IPS-18c (cell line): ENCODE results near the gene CCDC33.

Experiments used
- H3K4me3 ChIP-seq: 2 replicates; pipeline ENCODE4 v1.7.0; 2013; ENCODE audit warnings: low read depth, mild to moderate bottlenecking, low read length, moderate library complexity; ENCODE audit not compliant: insufficient read depth
- H3K9me3 ChIP-seq: one replicate; pipeline ENCODE4 v1.6.1; 2013; ENCODE audit warnings: mild to moderate bottlenecking, low read length, moderate library complexity; ENCODE audit not compliant: control insufficient read depth, insufficient read depth

CCDC33 gene

DNA sequence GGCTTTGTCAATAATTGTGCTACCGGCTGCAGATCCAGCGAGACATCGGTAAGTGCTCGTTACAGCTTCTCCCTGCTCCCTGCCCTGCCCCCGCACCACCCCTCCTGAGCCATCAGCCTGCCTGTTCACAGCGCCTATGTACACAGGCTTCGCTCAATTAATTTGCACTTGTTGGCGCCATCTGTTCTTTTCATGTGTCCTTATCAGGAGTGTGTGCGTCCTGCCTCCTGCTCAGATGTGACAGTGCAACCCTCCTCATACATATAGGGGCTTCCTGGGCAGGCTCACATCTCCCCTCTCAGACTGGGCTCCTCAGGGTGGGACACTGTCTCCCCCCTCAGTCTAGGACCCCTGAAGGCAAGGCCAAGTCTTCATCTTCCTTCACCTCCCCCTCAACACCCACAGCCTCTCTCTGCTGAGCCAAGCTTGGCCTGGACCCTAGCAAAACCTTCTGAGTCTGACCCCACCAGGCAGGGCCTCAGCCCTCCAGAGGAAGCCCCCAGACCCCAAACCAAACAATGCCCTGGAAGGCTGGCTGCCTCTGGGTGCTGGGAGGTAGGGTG, 76.4 kb downstream of the CCDC33 start:
- Histone ChIP-seq H3K9me3 (no peaks in the 10 kb centered on the region), H3K4me3 (no peak overlapping the region)

DNA sequence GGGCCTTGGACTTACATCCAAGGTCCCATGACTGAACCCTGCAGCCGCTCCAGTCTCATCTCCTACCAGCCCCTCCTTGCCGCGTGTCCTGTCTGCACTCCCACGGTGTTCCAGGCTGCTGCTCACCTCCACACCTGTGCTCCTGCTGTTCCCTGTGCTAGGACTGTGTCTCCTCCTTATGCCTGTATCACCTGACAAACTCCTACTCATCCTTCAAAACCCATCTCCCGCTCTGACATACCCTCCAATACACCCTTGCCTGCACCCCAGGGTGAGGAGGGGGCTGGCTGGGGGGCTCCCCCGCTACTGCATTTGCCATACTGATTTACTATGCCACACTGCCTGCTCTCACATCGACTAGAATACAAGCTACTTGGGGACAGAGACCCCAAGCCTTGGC, 77.8 kb downstream of the CCDC33 start:
- H3K9me3 ChIP-seq, result no peaks in the 10 kb centered on the region
- H3K4me3 ChIP-seq, result no peak overlapping the region

DNA sequence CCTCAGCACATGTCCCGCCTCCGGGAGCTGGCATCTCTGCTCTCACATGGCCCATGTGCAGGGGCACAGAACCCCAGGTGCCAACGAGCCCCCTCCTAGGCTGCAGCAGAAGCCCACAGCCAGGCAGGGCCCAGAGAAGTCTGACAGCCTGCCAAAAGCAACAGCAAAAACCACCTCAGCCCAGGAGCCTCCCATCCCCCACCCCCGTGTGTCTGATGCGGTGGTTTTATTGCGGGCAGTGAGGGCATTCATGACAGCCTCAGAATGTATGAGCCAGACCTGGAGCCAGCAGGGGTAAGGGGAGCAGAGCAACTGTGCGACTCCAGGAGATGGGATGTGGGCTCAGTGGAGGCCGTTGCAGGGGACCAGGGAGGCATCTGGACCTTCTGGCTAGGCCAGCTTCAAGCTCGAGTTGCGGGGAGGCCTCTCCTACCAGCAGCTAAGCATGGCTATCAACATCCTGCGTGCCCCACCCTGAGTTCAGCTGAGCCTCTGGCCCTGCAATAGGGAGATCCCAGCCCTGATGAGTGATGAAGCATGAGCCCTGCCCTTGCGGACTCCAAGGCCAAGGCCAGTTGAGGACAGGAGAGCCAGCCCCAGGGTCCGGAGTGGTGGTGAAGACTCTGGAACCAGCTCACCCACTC, 78.8 kb downstream of the CCDC33 start:
- Histone ChIP-seq H3K4me3 (no peak overlapping the region), H3K9me3 (no peaks in the 10 kb centered on the region)

DNA sequence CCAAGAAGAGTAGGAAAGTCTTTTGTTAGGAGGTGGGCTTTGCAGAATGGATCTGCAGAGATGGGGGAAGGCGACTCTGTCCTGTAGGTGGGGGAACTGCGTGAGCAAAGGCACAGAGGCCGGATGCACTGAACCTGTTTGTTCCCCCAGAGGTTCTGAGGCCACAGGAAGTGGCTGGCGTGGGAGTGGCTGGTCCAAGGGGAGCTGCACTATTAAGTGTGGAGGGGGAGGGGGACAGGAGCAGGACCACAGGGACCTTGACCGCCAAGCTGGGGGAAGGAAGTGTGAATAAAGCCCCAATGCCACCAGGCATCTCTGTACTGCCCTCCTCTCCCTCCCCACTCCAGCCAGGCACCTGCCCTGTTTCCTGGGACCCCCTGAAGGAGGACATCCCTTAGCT, 79.5 kb downstream of the CCDC33 start:
- H3K4me3 ChIP-seq, result no peak overlapping the region
- H3K9me3 ChIP-seq, result no peaks in the 10 kb centered on the region

DNA sequence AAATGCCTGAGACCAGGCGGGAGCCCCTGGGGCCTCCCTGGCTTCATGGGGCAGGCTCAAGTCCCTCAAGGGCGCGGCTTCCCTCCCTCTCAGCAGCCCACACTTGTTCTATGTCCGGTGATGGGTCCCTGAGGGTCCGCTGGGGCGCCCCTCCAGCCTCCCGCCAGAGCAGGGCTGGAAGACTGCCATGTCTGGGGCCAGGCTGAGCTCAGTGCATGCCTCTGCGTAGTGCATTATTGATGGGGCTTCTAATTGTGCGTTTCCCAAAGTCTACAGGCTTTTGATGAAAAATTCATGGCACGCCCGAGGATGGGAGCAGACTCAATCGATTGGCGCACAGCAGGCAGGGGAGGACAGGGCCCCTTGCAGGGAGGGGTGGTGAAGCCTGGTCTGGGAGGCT, 80.0 kb downstream of the CCDC33 start:
- Histone ChIP-seq H3K4me3 (no peak overlapping the region), H3K9me3 (no peaks in the 10 kb centered on the region)

DNA sequence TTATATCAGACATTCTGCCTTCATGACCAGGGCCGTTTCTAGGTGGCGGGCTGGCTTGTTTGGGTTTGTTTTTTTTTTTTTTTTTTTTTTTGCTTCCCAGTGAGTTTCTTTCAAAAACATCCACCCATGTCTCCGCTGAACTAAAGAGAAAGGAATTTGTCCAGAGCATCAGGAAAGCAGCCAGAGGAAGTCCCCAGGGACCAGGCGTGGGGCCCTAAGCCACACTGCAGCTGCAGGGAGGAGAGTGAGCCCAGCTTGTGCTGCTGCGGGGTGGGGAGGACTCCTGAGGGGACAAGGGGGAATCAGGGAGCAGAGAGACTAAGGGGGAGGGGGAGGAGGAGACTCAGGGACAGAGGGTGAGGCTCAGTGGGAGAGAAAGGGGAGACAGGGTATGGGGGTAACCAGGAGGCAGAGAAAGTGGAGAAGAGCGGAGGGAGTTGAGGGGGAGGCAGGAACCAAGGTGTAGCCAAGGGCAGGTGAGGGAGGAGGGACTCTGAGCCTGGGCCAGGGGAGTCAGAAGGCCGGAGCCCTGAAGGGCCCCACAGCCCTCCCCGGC, 81.8 kb downstream of the CCDC33 start:
- H3K9me3 ChIP-seq, result no peaks in the 10 kb centered on the region
- no peak overlapping the region for H3K4me3 ChIP-seq

DNA sequence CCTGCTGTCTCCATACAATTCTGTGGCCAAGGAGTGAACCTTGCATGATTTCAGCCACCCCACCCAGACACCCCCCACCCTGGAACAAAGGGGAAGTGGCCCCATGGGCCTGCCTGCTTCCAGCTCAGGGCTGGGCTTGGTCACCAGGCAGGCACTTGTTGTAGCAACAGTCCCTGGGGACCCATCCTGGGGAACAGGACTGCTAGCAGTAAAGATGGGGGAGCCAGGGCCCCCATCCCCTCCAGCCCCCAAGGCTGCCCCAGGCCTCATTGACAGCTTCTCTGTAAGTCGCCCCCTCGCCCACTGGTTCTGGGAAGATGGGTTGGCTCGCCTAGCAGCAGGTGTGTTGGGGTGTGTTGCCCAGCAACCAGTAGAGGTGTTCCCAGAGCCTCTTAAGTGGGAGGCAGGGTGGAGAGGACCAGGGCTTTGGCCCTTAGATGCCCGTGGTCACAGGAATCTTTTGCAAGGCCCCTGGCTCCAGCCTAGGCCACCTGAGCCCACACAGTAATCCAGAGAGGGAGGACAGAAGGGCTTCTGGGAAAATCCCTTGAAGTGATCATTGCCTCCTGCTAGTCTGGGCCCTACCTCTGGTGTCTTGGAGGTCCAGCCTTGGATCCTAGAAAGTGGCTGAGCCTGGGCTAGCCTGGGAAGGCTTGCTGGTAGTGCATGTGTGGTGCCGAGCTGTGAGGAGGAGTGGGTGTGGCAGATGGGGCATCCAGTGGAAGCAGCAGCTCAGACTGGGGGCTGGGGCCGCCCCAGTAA, 82.4 kb downstream of the CCDC33 start:
- no peaks in the 10 kb centered on the region for H3K9me3 ChIP-seq
- H3K4me3 ChIP-seq, result no peak overlapping the region

DNA sequence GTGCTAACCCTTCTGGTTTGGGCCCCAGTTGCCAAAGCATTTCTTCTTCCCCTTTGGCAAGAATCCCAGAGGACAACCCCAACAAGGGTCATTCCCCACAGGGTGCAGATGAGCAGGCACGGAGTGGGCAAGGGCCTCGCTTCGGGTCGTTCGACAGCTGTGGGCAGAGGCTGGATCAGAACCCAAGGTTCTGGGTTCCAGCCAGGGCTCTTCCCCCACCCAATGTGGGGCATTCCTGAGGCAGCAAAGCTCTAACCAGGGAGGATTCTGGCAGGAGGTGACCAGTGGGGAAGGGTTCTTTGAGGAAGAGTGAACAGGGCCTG, 83.0 kb downstream of the CCDC33 start:
- Histone ChIP-seq H3K4me3 (no peak overlapping the region), H3K9me3 (no peaks in the 10 kb centered on the region)

DNA sequence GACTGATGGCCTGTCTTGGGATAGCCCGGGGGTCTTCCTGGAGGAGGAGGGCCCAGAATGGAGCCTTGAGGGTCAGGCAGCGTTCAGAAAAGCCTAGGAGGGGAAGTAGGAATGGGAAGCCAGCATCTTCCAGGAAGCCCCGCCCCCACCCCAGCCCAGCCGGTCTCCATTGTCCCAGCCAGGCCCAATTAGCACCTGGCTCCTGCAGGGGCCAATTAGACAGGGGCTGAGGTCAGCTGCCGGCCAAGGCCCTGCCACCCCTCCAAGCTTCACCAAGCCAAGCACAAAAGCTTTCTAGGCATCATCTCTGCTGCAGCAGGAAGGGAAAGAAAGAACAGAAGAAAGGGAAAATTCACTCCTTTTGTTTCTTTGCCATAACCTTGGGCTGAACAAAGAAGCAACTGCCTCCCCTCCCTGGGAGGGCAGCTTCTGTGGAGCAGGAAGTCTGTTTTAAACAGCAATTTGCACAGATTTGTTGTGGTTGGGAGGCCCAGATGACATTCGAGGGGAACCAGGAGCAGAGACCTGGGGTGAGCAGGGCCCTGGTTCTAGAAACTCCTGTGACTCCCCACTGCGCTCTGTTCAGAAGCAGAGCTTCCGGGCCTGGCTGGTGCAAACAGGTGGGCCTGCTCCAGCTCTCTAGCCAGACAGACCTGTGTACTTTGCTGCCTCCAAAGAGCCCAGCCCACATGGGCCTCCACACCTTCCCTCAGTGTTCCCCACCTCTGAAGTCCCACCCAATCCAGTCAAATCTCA, 83.6 kb downstream of the CCDC33 start:
- H3K4me3 ChIP-seq, result no peak overlapping the region
- no peaks in the 10 kb centered on the region for H3K9me3 ChIP-seq

DNA sequence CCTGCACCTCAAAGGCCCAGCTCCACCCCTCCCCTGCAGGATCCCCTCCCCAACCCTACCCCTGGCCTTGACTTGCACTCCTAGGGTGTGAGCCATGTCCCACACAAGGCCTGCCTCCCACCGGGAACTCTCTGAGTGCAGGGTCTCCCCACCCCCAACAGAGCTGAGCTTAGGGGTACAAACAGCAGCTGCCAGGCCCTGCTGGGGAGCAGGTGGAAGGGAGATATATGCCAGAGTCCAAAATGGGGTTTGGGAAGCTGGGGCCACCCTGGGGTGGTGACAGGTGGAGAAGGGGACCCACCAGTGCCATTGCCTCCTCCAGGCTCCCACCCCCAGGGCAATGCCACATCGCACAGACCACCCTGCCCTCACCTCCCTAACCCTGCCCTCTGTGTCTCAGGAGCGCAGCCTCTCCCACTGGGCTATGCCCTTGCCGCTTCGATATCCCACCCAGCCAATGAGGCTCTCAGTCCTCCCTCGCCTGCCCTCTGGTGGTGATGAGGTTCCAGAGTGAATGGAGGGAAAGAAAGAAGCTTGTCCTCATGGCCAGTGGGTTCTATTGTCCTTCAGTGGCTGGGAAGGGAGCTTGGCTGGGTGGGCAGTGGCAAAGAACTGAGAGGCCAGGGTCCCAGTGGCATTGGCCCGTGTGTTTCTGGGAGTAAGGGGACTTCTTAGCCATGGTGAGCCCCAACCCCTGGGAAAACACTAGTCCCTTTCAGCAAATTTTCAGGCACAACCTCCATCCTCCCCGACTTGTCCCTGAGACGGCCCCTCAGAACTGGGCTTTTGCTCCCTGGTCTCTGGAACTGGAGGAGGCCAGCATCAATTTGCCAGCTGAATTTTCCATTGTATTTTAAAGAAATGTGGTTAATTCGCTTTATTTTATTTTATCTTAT, 84.5 kb downstream of the CCDC33 start:
- no peak overlapping the region for H3K4me3 ChIP-seq
- no peaks in the 10 kb centered on the region for H3K9me3 ChIP-seq

DNA sequence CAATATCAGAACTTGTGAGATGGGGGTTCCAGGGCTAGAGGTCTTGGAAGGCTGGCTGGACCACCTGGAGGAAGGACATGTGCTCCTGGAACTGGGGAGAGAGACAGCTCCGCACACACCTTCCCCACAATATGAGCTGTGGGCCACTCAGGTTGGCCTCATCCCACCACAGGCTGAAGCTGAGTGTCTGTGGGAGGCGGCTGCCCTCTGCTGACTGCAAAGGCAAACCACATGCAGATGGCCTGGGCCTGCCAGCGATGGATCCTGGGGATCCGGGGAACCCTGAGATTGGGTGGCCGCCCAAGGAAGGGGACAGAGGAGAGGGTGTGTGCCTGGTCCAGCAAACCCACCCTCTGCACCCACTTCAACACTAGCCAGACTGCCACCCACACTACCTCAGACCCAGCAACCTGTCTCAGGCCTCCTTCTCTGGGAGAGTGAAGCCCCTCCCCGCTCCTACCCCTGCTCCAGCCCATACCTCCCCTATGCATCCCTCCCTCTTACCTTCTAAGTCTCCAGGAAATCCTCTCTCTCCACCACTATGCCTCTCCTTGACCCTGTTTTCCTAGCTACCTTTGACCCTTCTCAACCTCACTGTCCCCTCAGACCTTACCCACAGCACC, 86.5 kb downstream of the CCDC33 start:
- Histone ChIP-seq H3K9me3 (no peaks in the 10 kb centered on the region), H3K4me3 (no peak overlapping the region)

DNA sequence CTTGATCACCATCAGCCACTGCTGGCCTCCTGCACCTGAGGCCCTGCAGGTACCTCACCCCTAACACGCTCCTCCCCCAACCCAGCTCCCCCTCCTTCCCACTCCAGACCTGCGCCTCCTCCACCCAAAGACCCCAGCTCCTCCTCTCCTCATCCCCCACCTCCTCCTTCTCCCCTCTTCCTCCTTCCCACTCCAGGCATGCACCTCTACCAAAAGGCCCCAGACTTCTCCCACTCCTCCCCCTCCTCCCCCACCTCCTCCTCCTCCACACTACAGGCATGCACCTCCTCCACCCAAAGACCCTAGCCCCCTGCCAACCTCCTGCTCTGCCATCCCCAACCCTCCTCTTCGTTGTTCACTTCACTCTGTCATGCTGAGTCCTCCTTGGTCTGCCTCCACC, 88.6 kb downstream of the CCDC33 start:
- Histone ChIP-seq H3K9me3 (no peaks in the 10 kb centered on the region), H3K4me3 (no peak overlapping the region)

DNA sequence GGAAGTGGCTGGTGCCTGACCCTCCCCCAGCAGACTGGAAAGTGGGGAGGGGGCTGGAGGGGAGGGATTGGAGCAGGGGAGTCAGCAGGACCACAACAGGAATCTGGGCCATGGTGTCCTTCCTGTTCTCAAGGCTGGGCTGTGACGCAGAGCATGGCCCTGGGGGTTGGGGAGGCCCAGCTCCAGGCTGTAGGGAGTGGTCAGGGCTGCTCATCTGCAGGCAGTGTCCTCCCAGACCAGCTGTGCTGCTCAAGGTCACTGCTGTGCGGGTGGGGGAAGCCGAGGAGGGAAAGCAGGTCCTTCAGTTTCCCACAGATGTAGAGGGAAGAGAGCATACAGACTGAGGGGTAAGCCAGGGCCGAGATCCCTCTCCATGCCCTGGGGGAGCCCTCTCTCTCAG, 90.6 kb downstream of the CCDC33 start:
- no peaks in the 10 kb centered on the region for H3K9me3 ChIP-seq
- no peak overlapping the region for H3K4me3 ChIP-seq

DNA sequence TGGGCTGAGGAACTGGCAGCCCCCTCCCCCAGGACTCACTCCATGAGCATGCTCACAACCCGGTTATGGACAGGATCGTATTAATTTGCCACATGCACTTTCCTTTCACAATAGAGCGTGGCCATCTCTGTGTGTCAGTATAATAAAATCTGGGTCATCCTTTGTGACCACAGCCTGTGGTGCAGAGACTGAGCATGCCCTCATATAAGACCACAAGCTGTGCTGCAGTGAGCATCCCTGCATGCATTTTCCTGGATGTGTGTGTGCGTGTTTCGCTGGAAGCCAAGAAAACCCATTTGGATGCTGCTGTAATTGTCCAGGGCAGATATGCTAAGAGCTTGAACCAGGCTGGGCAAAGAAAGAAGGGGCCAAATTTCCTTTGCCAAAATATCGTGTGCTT, 91.6 kb downstream of the CCDC33 start:
- Histone ChIP-seq H3K9me3 (no peaks in the 10 kb centered on the region), H3K4me3 (no peak overlapping the region)

DNA sequence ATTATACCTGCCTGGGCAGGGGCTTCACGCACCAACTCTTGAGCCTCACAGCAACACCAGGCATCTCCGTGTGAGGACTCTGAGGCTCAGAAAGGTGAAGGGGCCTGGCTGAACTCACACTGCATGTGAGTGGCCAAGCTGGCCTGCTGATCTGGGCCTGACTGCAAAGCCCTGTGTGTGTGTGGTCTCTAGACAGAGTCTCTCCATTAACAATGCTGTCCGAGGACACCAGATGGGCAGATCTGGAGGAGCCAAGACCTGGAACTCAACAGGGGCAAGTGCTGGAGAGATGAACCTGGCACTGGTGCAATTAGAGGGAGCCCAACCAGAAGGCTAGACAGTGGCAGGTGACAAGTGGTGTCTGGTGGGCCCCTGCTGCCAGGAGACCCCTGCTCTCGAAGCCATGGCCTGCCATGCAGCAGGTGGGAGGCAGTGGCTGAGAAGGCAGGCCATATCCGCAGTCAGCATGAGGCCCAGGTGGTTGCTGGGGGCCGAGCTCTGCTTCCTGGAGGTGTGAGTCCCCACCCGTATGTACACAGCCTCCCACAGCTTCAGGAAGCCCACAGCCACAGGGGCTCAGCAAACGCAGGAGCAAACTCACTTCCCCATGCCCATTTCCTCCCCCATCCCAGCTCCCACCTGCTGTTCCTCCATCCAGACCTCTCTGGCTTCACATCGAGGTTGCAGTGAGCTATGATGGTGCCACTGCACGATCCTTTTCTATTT, 92.4 kb downstream of the CCDC33 start:
- no peak overlapping the region for H3K4me3 ChIP-seq
- no peaks in the 10 kb centered on the region for H3K9me3 ChIP-seq

DNA sequence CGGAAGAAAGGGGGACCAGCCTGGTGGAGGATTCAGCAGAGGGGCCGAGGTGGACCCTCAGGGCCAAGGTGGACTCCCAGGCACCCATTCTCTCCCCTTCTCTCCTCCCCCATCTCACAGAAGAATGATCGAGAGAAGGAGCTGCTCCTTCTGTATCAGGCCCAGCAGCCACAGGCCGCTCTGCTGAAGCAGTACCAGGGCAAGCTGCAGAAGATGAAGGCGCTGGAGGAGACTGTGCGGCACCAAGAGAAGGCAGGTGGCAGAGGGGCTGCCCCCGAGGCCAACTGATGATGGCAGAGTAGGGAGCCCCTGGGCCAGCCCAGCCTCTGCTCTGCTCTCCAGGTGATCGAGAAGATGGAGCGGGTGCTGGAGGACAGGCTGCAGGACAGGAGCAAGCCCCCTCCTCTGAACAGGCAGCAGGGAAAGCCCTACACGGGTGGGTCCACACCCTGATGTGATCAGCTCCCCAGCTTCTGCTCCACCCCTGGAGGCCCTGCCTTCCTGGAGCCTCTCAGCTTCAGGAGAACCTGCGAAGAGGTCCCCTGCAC, 94.8 kb downstream of the CCDC33 start:
- H3K4me3 ChIP-seq, result no peak overlapping the region
- H3K9me3 ChIP-seq, result no peaks in the 10 kb centered on the region
